ENCODE data around the gene PFKP.

Gene PFKP

GRCh38 chr10:3132036-3133025 is 65.0 kb downstream of the PFKP start:
- peaks cover 94% of the 10 kb centered on the region for H3K36me3 ChIP-seq (ENCODE audit: control insufficient read depth, low read length)
- peaks cover 5% of the 10 kb centered on the region; the same call in 1 of the 2 replicates for H3F3A ChIP-seq (ENCODE audit: control insufficient read depth, insufficient read depth)
- H3K27ac ChIP-seq (ENCODE audit: low read depth, low read length), result no peak overlapping the region

GRCh38 chr10:3133948-3134347 is 66.6 kb downstream of the PFKP start:
- Histone ChIP-seq H3F3A (ENCODE audit: control insufficient read depth, insufficient read depth) (peaks cover 7% of the 10 kb centered on the region), H4K20me1 (ENCODE audit: control insufficient read depth, insufficient read depth, low read depth, low read length) (no peaks in the 10 kb centered on the region), H3K9me3 (ENCODE audit: control insufficient read depth, insufficient read depth, low read length) (no peaks in the 10 kb centered on the region), H3K4me2 (ENCODE audit: low read length) (no peak overlapping the region), H3K27me3 (ENCODE audit: control insufficient read depth, low read length) (no peaks in the 10 kb centered on the region), H3K4me3 (ENCODE audit: low read length) (no peak overlapping the region), H3K9me2 (replicated peaks; ENCODE audit: control insufficient read depth, low read length) (no peaks in the 10 kb centered on the region), H3K27ac (ENCODE audit: low read depth, low read length) (no peak overlapping the region), H3K36me3 (ENCODE audit: control insufficient read depth, low read length) (peaks cover 94% of the 10 kb centered on the region), H3K79me2 (ENCODE audit: control insufficient read depth, low read length) (no peaks in the 10 kb centered on the region), H3K4me1 (ENCODE audit: control insufficient read depth, low read length) (no peaks in the 10 kb centered on the region)
- TF ChIP-seq CTCF (IDR thresholded peaks at IDR 0.05; ENCODE audit: low read depth, low read length, poor library complexity, severe bottlenecking) (no peak), EZH2phosphoT487 (IDR thresholded peaks at IDR 0.05; ENCODE audit: borderline replicate concordance, low read length) (no peak)

More at GRCh38 chr10:3132036-3133025, 65.0 kb downstream of the PFKP start:
- TF ChIP-seq EZH2phosphoT487 (IDR thresholded peaks at IDR 0.05; ENCODE audit: borderline replicate concordance, low read length), result no peak
- TF ChIP-seq CTCF (IDR thresholded peaks at IDR 0.05; ENCODE audit: low read depth, low read length, poor library complexity, severe bottlenecking), result no peak
- Histone ChIP-seq H3K9me2 (replicated peaks; ENCODE audit: control insufficient read depth, low read length) (no peaks in the 10 kb centered on the region), H3K27me3 (ENCODE audit: control insufficient read depth, low read length) (no peaks in the 10 kb centered on the region), H3K4me1 (ENCODE audit: control insufficient read depth, low read length) (no peaks in the 10 kb centered on the region), H3K4me2 (ENCODE audit: low read length) (no peak overlapping the region), H3K9me3 (ENCODE audit: control insufficient read depth, insufficient read depth, low read length) (no peaks in the 10 kb centered on the region), H3K4me3 (ENCODE audit: low read length) (no peak overlapping the region), H4K20me1 (ENCODE audit: control insufficient read depth, insufficient read depth, low read depth, low read length) (no peaks in the 10 kb centered on the region), H3K79me2 (ENCODE audit: control insufficient read depth, low read length) (no peaks in the 10 kb centered on the region)

GRCh38 chr10:3135006-3135405 is 67.7 kb downstream of the PFKP start:
- no peak for TF ChIP-seq CTCF (IDR thresholded peaks at IDR 0.05; ENCODE audit: low read depth, low read length, poor library complexity, severe bottlenecking)
- TF ChIP-seq EZH2phosphoT487 (IDR thresholded peaks at IDR 0.05; ENCODE audit: borderline replicate concordance, low read length), result no peak
- peaks cover 10% of the 10 kb centered on the region for H3F3A ChIP-seq (ENCODE audit: control insufficient read depth, insufficient read depth)
- H3K4me1 ChIP-seq (ENCODE audit: control insufficient read depth, low read length), result no peaks in the 10 kb centered on the region
- no peaks in the 10 kb centered on the region for H3K9me2 ChIP-seq (replicated peaks; ENCODE audit: control insufficient read depth, low read length)
- H3K4me2 ChIP-seq (ENCODE audit: low read length), result no peak overlapping the region
- H3K27me3 ChIP-seq (ENCODE audit: control insufficient read depth, low read length), result no peaks in the 10 kb centered on the region
- no peaks in the 10 kb centered on the region for H4K20me1 ChIP-seq (ENCODE audit: control insufficient read depth, insufficient read depth, low read depth, low read length)
- H3K27ac ChIP-seq (ENCODE audit: low read depth, low read length), result no peak overlapping the region
- no peaks in the 10 kb centered on the region for H3K79me2 ChIP-seq (ENCODE audit: control insufficient read depth, low read length)
- H3K9me3 ChIP-seq (ENCODE audit: control insufficient read depth, insufficient read depth, low read length), result no peaks in the 10 kb centered on the region
- H3K4me3 ChIP-seq (ENCODE audit: low read length), result no peak overlapping the region
- H3K36me3 ChIP-seq (ENCODE audit: control insufficient read depth, low read length), result peaks cover 94% of the 10 kb centered on the region

Data from DOHH2 (cell line).